Thyroid gland (tissue), 4 donors: ENCODE results near the gene SRSF2.
"Not testable (repeated sequence)": the region's sequence is repeated elsewhere in the genome, so short reads cannot be mapped to it uniquely, and the experiment has no call there.

Experiments used
- POLR2A ChIP-seq, 2 donors: fragments of 450-650 bp; IDR thresholded peaks; one replicate each; pipeline ENCODE4 v1.6.1; 2017; ENCODE audit warnings: antibody characterized with exemption in 2 of 2, mild to moderate bottlenecking in 2 of 2, moderate library complexity in 1 of 2
- TF ChIP-seq, protein P1 (sequence below), 6 experiments: fragments of 200-600 bp in 3 of 6; fragments of 450-650 bp in 3 of 6; sonication (generic) in 3 of 6; IDR thresholded peaks; one replicate each; pipeline ENCODE4 v1.5.1; 2016 to 2019; ENCODE audit warnings: antibody characterized with exemption in 6 of 6, mild to moderate bottlenecking in 2 of 6, inconsistent platforms in 1 of 6, moderate library complexity in 1 of 6

DNA sequence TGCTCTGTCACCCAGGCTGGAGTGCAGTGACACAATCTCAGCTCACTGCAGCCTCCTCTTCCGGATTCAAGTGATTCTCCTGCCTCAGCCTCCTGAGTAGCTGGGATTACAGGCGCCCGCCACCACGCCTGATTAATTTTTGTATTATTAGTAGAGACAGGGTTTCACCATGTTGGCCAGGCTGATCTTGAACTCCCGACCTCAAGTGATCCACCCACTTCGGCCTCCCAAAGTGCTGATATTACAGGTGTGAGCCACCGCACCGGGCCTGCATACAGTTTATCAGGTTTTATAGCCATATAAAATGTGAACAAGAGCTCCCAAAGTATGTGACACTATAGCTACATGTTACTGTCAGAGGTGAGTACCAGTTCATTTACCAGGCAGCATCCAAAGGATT, 14.2 kb downstream of the SRSF2 start:
- TF ChIP-seq, protein P1, sequence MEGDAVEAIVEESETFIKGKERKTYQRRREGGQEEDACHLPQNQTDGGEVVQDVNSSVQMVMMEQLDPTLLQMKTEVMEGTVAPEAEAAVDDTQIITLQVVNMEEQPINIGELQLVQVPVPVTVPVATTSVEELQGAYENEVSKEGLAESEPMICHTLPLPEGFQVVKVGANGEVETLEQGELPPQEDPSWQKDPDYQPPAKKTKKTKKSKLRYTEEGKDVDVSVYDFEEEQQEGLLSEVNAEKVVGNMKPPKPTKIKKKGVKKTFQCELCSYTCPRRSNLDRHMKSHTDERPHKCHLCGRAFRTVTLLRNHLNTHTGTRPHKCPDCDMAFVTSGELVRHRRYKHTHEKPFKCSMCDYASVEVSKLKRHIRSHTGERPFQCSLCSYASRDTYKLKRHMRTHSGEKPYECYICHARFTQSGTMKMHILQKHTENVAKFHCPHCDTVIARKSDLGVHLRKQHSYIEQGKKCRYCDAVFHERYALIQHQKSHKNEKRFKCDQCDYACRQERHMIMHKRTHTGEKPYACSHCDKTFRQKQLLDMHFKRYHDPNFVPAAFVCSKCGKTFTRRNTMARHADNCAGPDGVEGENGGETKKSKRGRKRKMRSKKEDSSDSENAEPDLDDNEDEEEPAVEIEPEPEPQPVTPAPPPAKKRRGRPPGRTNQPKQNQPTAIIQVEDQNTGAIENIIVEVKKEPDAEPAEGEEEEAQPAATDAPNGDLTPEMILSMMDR (IDR thresholded peaks at IDR 0.05) = not testable (repeated sequence)
- TF ChIP-seq POLR2A (IDR thresholded peaks at IDR 0.05) = not testable (repeated sequence)
